NAMALWA (cell line): ENCODE data around the gene CLDN6.
"Not testable (repeated sequence)": the region's sequence is repeated elsewhere in the genome, so short reads cannot be mapped to it uniquely, and the experiment has no call there.

Experiments used
- DNase-seq: peaks from one replicate; pipeline ENCODE4 v3.0.0-alpha.2; 2015; ENCODE audit warnings: low spot score

The CLDN6 gene

GRCh38 chr16:3017794-3018506 lies at the start of gene CLDN6:
Gene CLDN6 (minus strand): TSS chr16:3018183. CDS start chr16:3016021, 2,162 bp downstream.
- peak; percentile 53 for DNase-seq

GRCh38 chr16:3066440-3066748 lies 48.4 kb upstream of the CLDN6 start:
- DNase-seq, result no peak

GRCh38 chr16:3065742-3066439 lies 47.9 kb upstream of the CLDN6 start:
- DNase-seq, result no peak

DNA sequence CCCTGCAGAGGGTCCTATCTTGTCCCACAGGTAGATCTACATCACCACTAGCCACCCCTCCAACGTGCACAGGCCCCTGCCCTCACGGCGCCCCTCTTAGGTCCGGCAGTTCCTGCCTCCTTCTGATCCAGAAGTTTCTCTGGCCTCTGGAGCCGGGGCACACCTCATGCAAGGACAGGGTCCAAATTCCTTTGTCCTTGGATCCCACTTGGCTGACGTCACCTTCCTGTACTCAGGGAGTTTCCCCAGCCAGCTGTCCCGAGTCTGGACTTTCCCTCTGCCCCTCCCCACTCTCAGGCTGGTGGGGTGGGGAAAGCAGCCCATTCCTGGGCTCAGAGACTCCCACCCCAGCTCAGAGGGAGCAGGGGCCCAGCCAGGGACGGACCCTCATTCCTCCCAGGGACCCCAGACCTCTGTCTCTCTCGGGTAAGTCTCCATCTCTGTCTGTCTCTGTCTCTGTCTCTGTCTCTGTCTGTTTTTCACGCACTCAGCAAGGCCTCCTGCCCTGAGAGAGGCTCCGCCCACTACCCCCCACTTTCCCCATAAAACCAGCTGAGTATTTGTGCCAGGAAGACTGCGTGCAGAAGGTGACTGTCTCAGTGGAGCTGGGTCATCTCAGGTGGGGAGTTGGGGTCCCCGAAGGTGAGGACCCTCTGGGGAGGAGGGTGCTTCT lies 47.2 kb upstream of the CLDN6 start, which contains the start of gene IL32:
TSS of gene IL32 (plus strand) at position 572 of the 673 bp plus-strand sequence. CDS start 172 bp downstream, outside the sequence.
- no peak for DNase-seq

DNA sequence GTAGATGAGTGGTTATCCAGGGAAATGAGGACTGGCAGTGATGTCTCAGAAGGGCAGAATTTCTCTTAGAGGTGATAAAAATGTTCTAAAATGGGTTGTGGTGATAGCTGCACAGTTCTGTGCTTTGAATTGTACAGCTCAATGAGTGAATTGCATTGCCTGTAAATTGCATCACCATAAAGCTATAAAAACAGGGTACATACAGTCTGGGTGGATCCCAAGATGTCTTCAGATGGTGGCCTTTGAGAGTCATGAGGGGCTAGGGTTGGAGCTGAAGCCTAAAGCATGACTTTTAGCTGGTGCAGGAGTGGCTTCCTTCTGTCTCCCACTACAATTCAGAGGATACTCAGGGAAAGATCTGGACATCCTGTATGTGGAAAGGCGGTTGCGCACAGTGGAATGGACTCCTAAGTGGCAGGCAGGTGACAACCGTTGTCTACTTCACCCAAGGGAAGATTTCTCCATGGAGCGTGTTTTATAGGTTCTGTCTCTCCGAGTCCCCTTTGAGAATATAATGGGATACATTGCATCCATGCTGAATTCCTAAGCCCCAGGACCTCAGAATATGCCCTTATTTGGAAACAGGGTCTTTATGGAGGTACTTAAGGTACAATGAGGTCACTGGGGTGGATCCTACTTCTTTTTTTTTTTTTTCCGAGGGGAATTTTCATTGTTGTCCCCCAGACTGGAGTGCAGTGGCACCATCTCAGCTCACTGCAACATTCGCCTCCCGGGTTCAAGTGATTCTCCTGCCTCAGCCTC lies 45.8 kb upstream of the CLDN6 start:
- DNase-seq, result no peak

- no peak for DNase-seq
Measured at GRCh38 chr16:3062553-3062952, 44.6 kb upstream of the CLDN6 start.

GRCh38 chr16:3060339-3061127 lies 42.5 kb upstream of the CLDN6 start:
- no peak for DNase-seq

GRCh38 chr16:3059723-3060242 lies 41.8 kb upstream of the CLDN6 start:
- no peak for DNase-seq

- DNase-seq, result peak; percentile 90
Measured at GRCh38 chr16:3059041-3059722, 41.2 kb upstream of the CLDN6 start.

- peak; percentile 65 for DNase-seq
Measured at GRCh38 chr16:3058139-3059030, 40.4 kb upstream of the CLDN6 start.

DNA sequence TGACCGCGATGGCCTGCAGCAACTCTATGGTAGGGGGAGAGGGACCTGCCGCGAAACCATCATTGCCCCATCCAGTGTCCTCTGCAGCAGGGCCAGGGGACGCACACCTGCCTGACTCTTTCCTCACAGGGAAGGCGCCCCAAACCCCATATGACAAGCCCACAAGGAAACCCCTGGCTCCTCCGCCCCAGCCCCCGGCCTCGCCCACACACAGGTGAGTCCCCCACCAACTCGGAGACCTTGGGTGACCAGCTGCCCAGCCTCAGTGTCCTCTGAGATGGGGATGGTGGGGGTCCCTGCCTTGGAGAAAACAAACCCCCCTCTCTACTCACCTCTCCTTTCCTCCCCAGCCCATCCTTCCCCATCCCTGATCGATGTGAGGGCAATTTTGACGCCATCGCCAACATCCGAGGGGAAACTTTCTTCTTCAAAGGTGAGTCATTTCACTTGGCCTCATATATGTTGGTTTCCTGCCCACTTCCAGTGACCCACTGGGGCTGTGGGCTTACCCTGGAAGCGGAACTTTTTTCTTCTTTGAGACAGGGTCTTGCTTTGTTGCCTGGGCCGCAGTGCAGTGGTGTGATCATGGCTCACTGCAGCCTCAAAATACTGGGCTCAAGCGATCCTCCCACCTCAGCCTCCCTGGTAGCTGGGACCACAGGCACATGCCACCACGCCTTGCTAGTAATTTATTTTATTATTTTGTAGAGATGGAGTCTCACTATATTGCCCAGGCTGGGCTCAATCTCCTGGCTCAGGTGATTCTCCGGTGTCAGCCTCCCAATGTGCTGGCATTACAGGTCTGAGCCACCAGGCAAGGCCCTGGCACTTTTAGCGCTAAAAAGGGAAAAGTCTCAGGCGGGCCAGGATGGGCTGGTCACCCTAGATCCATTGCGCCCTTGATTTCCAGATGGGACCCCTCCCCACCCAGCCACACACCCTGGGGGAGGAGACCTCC lies 39.5 kb upstream of the CLDN6 start:
- no peak for DNase-seq

- DNase-seq, result no peak
Measured at GRCh38 chr16:3056336-3057180, 38.6 kb upstream of the CLDN6 start.

GRCh38 chr16:3055734-3056115 lies 37.7 kb upstream of the CLDN6 start:
- not testable (repeated sequence) for DNase-seq

GRCh38 chr16:3054965-3055733 lies 37.2 kb upstream of the CLDN6 start:
- DNase-seq, result no peak

DNA sequence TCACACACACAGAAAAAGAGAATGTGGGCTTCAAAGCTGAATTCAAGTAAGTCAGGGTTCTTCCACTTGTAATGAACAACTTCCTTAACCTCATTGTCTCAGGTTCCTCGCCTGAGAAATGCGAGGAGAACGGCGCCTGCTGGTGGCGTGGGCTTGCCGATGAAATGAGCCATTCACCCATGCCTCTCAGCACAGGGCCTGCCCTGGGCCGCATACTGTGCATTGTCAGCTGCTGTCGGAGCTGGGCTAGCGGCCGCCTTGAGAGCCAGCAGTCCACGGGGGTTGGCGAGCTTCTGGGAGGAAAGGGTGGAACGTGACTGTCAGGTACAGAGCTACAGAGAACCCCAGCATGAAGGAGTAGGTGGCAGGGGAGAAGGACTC lies 35.3 kb upstream of the CLDN6 start:
- not testable (repeated sequence) for DNase-seq

GRCh38 chr16:3052571-3053329 lies 34.8 kb upstream of the CLDN6 start:
- not testable (repeated sequence) for DNase-seq
